LNCaP clone FGC (cell line): ENCODE measurements around the gene RAD51B.

ENCODE experiments used
- DNase-seq: peaks from one replicate; pipeline ENCODE4 v3.0.0-alpha.2; 2011; ENCODE audit warnings: low read depth
- H3K4me3 ChIP-seq: 2 replicates; pipeline ENCODE4 v1.5.1; 2011; ENCODE audit warnings: mild to moderate bottlenecking, low read depth, low read length, control low read depth
- CTCF ChIP-seq: IDR thresholded peaks from 2 replicates; pipeline ENCODE4 v1.5.1; 2012; ENCODE audit warnings: mild to moderate bottlenecking; ENCODE audit not compliant: control insufficient read depth, insufficient read depth; ENCODE audit errors: extremely low read depth

Gene RAD51B

GRCh38 chr14:67887478-67887877 is 67.9 kb downstream of the RAD51B start:
- no peak overlapping the region for H3K4me3 ChIP-seq
- DNase-seq, result no peak
- TF ChIP-seq CTCF, result no peak

- DNase-seq, result no peak
- TF ChIP-seq CTCF, result no peak
- H3K4me3 ChIP-seq, result no peak overlapping the region
These were observed 69.9 kb downstream of the RAD51B start for GRCh38 chr14:67889455-67889854.

GRCh38 chr14:67892466-67893100 is 73.0 kb downstream of the RAD51B start:
- H3K4me3 ChIP-seq, result no peak overlapping the region
- no peak for DNase-seq
- no peak for TF ChIP-seq CTCF

- no peak for TF ChIP-seq CTCF
- DNase-seq, result no peak
- H3K4me3 ChIP-seq, result no peak overlapping the region
These were observed 80.7 kb downstream of the RAD51B start for GRCh38 chr14:67900231-67900630.

GRCh38 chr14:67908052-67908754 is 88.6 kb downstream of the RAD51B start:
- DNase-seq, result no peak
- H3K4me3 ChIP-seq, result no peak overlapping the region
- no peak for TF ChIP-seq CTCF

GRCh38 chr14:67911562-67911961 is 92.0 kb downstream of the RAD51B start:
- TF ChIP-seq CTCF, result no peak
- no peak overlapping the region for H3K4me3 ChIP-seq
- no peak for DNase-seq

- no peak overlapping the region for H3K4me3 ChIP-seq
- DNase-seq, result no peak
- TF ChIP-seq CTCF, result no peak
These were observed 96.9 kb downstream of the RAD51B start for GRCh38 chr14:67916430-67916829.
